ENCODE data around the gene BOLA2B.
"Not testable (repeated sequence)": the region's sequence is repeated elsewhere in the genome, so short reads cannot be mapped to it uniquely, and the experiment has no call there.

Gene BOLA2B
- long read RNA-seq, transcript BOLA2B-201 (3 exons, 1,012 nt) = major isoform, 9 of 14 reads
- long read RNA-seq, partial matches to known transcripts = 0 of 14 reads
- long read RNA-seq, other reads (novel, unspliced or antisense) = 3 of 14 reads

GRCh38 chr16:30193615-30194014, at the start of gene BOLA2B, which contains the start of gene SLX1A:
Gene BOLA2B, minus strand, starts transcription at chr16:30193666. Its CDS starts 71 bp downstream, at chr16:30193595.
Gene SLX1A, plus strand, starts transcription at chr16:30193875. Its CDS starts 210 bp downstream, at chr16:30194085.
- not testable (repeated sequence) for DNase-seq (ENCODE audit: low read depth in 1 of 2, low spot score in 1 of 2); H3K27ac ChIP-seq (replicated peaks); H3K27me3 ChIP-seq (ENCODE audit: insufficient read depth, poor library complexity, severe bottlenecking)
- peak within 1 kb of the TSS; percentile 44 for H3K4me3 ChIP-seq (replicated peaks; ENCODE audit: insufficient read depth, low read length)

- not testable (repeated sequence) for H3K27me3 ChIP-seq (ENCODE audit: insufficient read depth, poor library complexity, severe bottlenecking); H3K4me3 ChIP-seq (replicated peaks; ENCODE audit: insufficient read depth, low read length); H3K27ac ChIP-seq (replicated peaks); DNase-seq (ENCODE audit: low read depth in 1 of 2, low spot score in 1 of 2)
Measured at GRCh38 chr16:30217082-30217481, 23.6 kb upstream of the BOLA2B start.

GRCh38 chr16:30211414-30211813, 17.9 kb upstream of the BOLA2B start:
- H3K27ac ChIP-seq (replicated peaks); H3K27me3 ChIP-seq (ENCODE audit: insufficient read depth, poor library complexity, severe bottlenecking); H3K4me3 ChIP-seq (replicated peaks; ENCODE audit: insufficient read depth, low read length); DNase-seq (ENCODE audit: low read depth in 1 of 2, low spot score in 1 of 2): not testable (repeated sequence)

- peak in 1 of 2 experiments; percentile 1 for DNase-seq (ENCODE audit: low read depth in 1 of 2, low spot score in 1 of 2)
- not testable (repeated sequence) for H3K27ac ChIP-seq (replicated peaks); H3K4me3 ChIP-seq (replicated peaks; ENCODE audit: insufficient read depth, low read length); H3K27me3 ChIP-seq (ENCODE audit: insufficient read depth, poor library complexity, severe bottlenecking)
Measured at GRCh38 chr16:30209032-30209431, 15.6 kb upstream of the BOLA2B start.

GRCh38 chr16:30207063-30207704, 13.7 kb upstream of the BOLA2B start:
- DNase-seq (ENCODE audit: low read depth in 1 of 2, low spot score in 1 of 2) = peak in 1 of 2 experiments; percentile 1
- H3K27me3 ChIP-seq (ENCODE audit: insufficient read depth, poor library complexity, severe bottlenecking); H3K4me3 ChIP-seq (replicated peaks; ENCODE audit: insufficient read depth, low read length); H3K27ac ChIP-seq (replicated peaks): not testable (repeated sequence)

GRCh38 chr16:30206252-30206651, 12.8 kb upstream of the BOLA2B start:
- not testable (repeated sequence) for H3K4me3 ChIP-seq (replicated peaks; ENCODE audit: insufficient read depth, low read length); DNase-seq (ENCODE audit: low read depth in 1 of 2, low spot score in 1 of 2); H3K27me3 ChIP-seq (ENCODE audit: insufficient read depth, poor library complexity, severe bottlenecking); H3K27ac ChIP-seq (replicated peaks)

- not testable (repeated sequence) for H3K4me3 ChIP-seq (replicated peaks; ENCODE audit: insufficient read depth, low read length); H3K27ac ChIP-seq (replicated peaks); DNase-seq (ENCODE audit: low read depth in 1 of 2, low spot score in 1 of 2); H3K27me3 ChIP-seq (ENCODE audit: insufficient read depth, poor library complexity, severe bottlenecking)
Measured at GRCh38 chr16:30205541-30206236, 12.2 kb upstream of the BOLA2B start.

- DNase-seq (ENCODE audit: low read depth in 1 of 2, low spot score in 1 of 2); H3K4me3 ChIP-seq (replicated peaks; ENCODE audit: insufficient read depth, low read length); H3K27ac ChIP-seq (replicated peaks); H3K27me3 ChIP-seq (ENCODE audit: insufficient read depth, poor library complexity, severe bottlenecking): not testable (repeated sequence)
Measured at GRCh38 chr16:30199608-30200343, 6.3 kb upstream of the BOLA2B start.

- not testable (repeated sequence) for H3K27me3 ChIP-seq (ENCODE audit: insufficient read depth, poor library complexity, severe bottlenecking); DNase-seq (ENCODE audit: low read depth in 1 of 2, low spot score in 1 of 2); H3K27ac ChIP-seq (replicated peaks); H3K4me3 ChIP-seq (replicated peaks; ENCODE audit: insufficient read depth, low read length)
Measured at GRCh38 chr16:30199049-30199448, 5.6 kb upstream of the BOLA2B start, which contains the start of gene SULT1A3. Gene SULT1A3, plus strand, starts transcription at chr16:30199255. Its CDS starts 1,474 bp downstream, at chr16:30200729.

- H3K27ac ChIP-seq (replicated peaks); H3K4me3 ChIP-seq (replicated peaks; ENCODE audit: insufficient read depth, low read length); H3K27me3 ChIP-seq (ENCODE audit: insufficient read depth, poor library complexity, severe bottlenecking); DNase-seq (ENCODE audit: low read depth in 1 of 2, low spot score in 1 of 2): not testable (repeated sequence)
Measured at GRCh38 chr16:30197001-30197400, 3.5 kb upstream of the BOLA2B start.

GRCh38 chr16:30194172-30194925, 883 bp upstream of the BOLA2B start:
- H3K27ac ChIP-seq (replicated peaks); H3K27me3 ChIP-seq (ENCODE audit: insufficient read depth, poor library complexity, severe bottlenecking); DNase-seq (ENCODE audit: low read depth in 1 of 2, low spot score in 1 of 2): not testable (repeated sequence)
- peak overlapping the region; percentile 44 for H3K4me3 ChIP-seq (replicated peaks; ENCODE audit: insufficient read depth, low read length)

GRCh38 chr16:30193098-30193497, 368 bp downstream of the BOLA2B start:
- not testable (repeated sequence) for H3K27ac ChIP-seq (replicated peaks); DNase-seq (ENCODE audit: low read depth in 1 of 2, low spot score in 1 of 2); H3K27me3 ChIP-seq (ENCODE audit: insufficient read depth, poor library complexity, severe bottlenecking); H3K4me3 ChIP-seq (replicated peaks; ENCODE audit: insufficient read depth, low read length)

GRCh38 chr16:30191158-30191557, 2.3 kb downstream of the BOLA2B start:
- H3K4me3 ChIP-seq (replicated peaks; ENCODE audit: insufficient read depth, low read length); H3K27me3 ChIP-seq (ENCODE audit: insufficient read depth, poor library complexity, severe bottlenecking); DNase-seq (ENCODE audit: low read depth in 1 of 2, low spot score in 1 of 2): not testable (repeated sequence)

More at GRCh38 chr16:30191158-30191557, 2.3 kb downstream of the BOLA2B start:
- H3K27ac ChIP-seq (replicated peaks) = not testable (repeated sequence)

Measured in HL-60 (cell line).